Cerebellar nuclear complex (tissue), 1 donor: Measurements from ENCODE around the gene CMTM6.
A peak's percentile ranks its signal among the peaks of the same experiment; 100 is the strongest.
"Not testable (repeated sequence)": the region's sequence is repeated elsewhere in the genome, so short reads cannot be mapped to it uniquely, and the experiment has no call there.

ENCODE experiments used
- DNase-seq, 2 experiments: peaks; one replicate each; lab custom pipeline; 2025; lab: John Stamatoyannopoulos, UW

Gene CMTM6, protein sequence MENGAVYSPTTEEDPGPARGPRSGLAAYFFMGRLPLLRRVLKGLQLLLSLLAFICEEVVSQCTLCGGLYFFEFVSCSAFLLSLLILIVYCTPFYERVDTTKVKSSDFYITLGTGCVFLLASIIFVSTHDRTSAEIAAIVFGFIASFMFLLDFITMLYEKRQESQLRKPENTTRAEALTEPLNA

GRCh38 chr3:32502118-32502945 is at the start of gene CMTM6:
CMTM6 (minus strand) TSS chr3:32502852; CDS start chr3:32502745, 107 bp downstream.
- DNase-seq, result peak in 1 of 2 experiments; percentile 36

GRCh38 chr3:32552013-32552412 is 49.4 kb upstream of the CMTM6 start:
- DNase-seq, result no peak

- DNase-seq, result no peak
Observed at GRCh38 chr3:32551496-32551895, 48.8 kb upstream of the CMTM6 start.

- no peak for DNase-seq
Observed at GRCh38 chr3:32551087-32551486, 48.4 kb upstream of the CMTM6 start.

DNA sequence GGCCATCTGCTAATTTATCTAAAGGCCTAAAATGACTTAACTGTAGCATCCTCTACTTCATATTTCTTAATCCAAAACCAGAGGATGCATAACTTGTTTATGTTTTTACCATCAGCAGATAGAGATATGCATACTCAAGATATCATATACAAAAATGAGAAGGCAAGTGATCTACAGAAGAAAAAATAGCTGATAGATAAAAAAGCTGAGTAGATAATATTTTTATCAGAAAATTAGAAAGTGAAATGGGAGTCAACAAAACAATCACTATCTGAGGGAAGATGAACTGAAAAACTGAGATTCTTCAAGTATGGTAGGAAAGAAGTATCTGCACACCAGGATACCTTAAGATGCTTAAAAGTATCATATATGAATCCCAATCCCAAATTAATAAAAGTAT is 42.7 kb upstream of the CMTM6 start:
- no peak for DNase-seq

GRCh38 chr3:32544894-32545293 is 42.2 kb upstream of the CMTM6 start:
- DNase-seq, result no peak

DNA sequence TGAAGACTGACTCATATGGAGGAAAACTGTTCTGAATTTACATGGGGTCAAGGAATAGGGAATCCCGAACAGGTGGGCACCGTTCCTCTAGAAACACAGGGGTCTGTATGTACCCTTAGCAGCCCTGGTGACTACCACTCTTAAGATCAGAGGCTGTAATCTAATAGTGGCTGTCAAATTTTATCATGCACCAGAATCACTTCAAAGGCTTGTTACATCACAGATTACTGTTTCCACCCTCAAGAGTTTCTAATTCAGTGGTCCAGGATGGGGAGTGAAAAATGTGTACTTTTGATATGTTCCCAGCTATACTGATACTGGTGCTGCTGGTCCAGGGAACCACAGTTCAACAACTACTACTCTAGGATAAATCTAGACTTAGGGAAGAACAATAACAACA is 40.2 kb upstream of the CMTM6 start:
- no peak for DNase-seq

GRCh38 chr3:32540899-32541298 is 38.2 kb upstream of the CMTM6 start:
- no peak for DNase-seq

DNA sequence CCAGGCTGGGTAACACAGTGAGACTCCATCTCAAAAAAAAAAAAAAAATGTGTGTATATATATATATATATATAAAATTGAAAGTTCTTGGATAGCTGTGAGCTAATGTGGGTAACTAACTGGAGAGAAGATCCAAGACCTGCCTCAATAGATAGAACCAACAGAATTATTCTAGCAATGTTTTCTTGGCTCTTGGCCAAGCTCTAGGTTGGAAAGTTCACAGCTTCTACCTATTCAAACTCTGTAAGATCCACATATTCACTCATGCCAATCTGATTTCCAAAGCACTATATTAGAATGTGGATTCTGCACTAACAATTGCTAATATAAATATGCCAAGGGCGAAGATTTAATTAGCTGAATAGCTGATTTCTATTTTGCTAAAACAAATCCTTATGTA is 29.8 kb upstream of the CMTM6 start:
- no peak for DNase-seq

DNA sequence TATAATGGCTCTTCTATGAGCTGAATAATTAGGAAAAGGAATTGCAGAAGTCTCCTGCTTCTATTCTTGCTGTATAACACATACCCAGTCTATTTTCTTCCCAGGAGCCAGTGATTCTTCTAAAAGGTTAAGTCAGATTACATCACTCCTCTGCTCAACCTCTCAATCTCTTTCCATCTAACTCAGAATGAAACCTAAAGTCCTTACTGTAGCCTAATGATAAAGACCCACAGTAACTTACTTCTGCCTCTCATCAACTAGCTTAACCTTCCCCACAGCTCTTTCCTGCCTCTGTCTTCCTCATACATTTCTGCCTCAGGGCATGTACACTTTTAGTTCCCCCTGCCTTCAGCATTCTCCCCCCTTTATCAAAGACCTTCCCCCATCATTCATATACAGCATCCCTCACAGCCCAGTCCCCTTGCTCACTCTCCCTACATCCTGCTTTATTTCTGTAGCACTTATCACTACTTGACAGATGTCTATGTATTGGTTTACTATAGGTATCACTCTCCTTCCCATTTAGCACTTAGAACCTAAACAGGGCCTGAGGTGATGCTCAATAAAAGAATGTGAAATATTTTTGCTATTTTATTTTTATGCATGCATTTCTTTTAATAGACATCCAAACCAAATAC is 28.5 kb upstream of the CMTM6 start:
- no peak for DNase-seq

DNA sequence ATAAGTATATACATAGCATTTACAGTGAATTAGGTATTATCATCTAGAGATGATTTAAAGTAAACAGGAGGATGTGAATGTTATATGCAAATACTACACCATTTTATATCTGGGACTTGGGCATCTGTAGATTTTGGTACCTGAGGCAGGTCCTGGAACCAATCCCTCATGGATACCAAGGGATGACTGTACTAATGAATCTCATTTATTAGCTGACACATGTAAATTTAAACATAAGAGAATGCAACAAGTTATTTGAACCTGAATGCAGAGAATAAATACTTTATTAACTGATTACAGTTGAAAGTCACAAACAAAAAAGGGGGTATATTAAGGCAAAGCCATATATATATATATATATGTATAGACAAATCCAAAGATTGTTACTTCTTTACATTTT is 23.1 kb upstream of the CMTM6 start:
- no peak for DNase-seq

GRCh38 chr3:32522682-32523081 is 20.0 kb upstream of the CMTM6 start:
- DNase-seq, result no peak

- not testable (repeated sequence) for DNase-seq
Observed at GRCh38 chr3:32518921-32519320, 16.3 kb upstream of the CMTM6 start.

DNA sequence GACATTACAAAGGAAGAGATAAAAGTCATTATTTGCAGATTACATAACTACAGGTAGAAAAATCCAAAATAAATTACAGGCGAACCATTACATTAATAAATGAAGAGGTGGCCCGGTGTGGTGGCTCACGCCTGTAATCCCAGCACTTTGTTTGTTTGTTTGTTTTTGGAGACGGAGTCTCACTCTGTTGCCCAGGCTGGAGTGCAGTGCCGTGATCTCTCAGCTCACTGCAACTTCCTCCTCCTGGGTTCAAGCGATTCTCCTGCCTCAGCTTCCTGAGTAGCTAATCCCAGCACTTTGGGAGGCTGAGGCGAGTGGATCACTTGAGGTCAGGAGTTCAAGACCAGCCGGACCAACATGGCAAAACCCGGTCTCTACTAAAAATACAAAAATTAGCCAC is 14.1 kb upstream of the CMTM6 start:
- DNase-seq, result not testable (repeated sequence)

- no peak for DNase-seq
Observed at GRCh38 chr3:32511005-32511404, 8.4 kb upstream of the CMTM6 start.

- DNase-seq, result no peak
Observed at GRCh38 chr3:32510075-32510724, 7.5 kb upstream of the CMTM6 start.

- DNase-seq, result no peak
Observed at GRCh38 chr3:32508711-32509110, 6.1 kb upstream of the CMTM6 start.

DNA sequence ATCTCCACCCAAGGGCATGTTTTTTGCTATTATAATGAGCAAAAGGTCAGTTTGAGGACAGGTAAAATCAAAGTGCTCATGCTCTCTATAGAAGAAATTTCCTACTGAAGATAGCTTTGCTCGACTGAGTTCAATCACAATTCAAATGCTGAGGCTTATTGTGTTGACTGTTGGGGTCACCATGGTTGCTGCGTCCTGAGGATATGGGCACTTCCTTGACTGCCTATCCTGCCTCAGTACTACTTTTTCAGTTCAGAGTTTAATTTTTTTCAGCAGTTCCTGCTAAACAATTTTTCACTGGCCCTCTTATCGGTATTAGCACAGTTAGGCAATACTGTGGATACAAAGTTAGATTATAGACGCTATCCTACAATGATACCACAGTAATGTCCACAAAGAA is 3.8 kb upstream of the CMTM6 start:
- no peak for DNase-seq

- DNase-seq, result no peak
Observed at GRCh38 chr3:32502946-32503286, 264 bp upstream of the CMTM6 start.

DNA sequence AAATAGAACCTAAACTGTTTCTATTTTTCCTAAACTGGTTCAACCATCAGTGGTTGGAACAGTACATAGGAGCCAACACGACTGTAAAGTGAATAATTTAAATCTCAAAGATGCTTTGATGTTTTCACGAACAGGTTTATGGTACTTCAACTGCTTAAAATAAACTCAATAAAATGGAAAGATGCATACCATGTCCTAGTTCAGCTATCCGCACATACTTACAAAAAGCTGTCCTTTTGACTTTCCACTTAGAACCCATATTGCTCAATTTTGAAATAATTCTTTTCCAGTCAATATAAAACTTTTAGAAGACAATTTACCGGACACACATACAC is 902 bp downstream of the CMTM6 start:
- no peak for DNase-seq

DNA sequence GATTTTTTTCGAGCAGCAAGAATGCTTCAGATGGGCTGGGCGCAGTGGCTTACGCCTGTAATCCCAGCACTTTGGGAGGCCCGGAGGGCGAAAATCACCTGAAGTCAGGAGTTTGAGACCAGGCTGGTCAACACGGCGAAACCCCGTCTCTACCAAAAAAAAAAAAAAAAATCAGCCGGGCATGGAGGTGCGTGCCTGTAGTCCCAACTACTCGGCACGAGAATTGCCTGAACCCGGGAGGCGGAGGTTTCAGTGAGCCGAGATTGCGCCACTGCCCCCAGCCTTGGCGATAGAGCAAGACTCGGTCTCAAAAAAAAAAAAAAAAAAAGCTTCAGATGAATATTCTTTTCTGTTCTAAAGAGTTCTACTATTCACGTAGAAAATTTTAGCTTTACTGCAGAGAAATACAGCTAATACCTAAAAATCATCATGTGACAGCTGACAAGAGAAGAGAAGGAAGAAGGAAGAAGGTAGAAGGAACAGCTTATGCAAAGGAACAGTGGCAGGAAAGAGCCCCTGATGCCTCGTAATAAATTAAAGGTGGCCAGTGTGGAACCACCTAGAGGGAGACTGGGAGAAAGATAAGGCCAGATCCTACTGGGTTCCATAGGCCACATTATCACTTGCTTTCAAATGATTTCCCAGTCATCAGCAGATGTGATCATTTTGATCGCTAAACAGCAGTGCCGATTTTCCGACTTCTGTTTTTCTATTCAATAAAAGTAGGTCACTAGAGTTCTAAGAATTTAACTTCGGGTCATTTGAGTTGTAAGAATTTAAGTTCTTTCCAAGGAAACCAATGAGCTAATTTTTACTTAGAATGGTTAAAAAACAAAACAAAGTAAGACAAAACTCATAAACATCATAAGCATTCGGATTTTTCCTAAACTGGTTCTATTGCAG is 1.5 kb downstream of the CMTM6 start:
- no peak for DNase-seq

DNA sequence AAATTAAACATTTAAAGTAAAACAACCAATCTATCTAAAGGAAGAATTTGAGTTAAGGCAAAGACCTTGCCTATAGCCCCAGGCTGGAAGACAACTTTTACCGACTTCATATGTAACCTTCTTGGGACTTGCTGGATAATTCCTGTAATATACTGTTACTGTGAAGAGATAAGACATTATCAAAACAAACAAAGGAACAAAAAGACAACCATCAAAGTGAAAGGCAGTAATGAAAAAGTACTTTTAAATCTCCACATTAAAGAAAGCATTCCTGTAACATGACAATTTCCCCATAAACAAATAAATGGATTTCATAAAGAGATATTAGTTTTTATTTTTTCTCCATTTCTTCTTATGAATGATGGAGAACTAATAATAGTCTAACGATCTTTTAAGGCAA is 2.4 kb downstream of the CMTM6 start:
- no peak for DNase-seq
